Activated CD8-positive, alpha-beta T cell treated with anti-CD3 and anti-CD28 coated beads, Interleukin-2, amount 10 ng/mL, durations not matched to agents 7 days and 5 days (primary cell): ENCODE results near the gene RPGRIP1. TPM values are rescaled to one million over a fixed set of nuclear protein-coding genes. Genes with fewer than 3 reads are reported as not detected.
"Not testable (repeated sequence)": the region's sequence is repeated elsewhere in the genome, so short reads cannot be mapped to it uniquely, and the experiment has no call there.

ENCODE experiments used
- ATAC-seq: fragments of 150-1000 bp; cut with Tn5 transposase; one replicate; pipeline ENCODE4 v1.10.0; 2021; ENCODE audit warnings: moderate library complexity
- CTCF ChIA-PET: fragments of 350-600 bp; sonication (Branson Sonifier 250); formaldehyde crosslinking; loops from one replicate; lab custom pipeline; 2021; ENCODE audit warnings: antibody characterized with exemption; lab: Charles Lee
- POLR2A ChIA-PET: fragments of 350-600 bp; sonication (Branson Sonifier 250); formaldehyde crosslinking; loops from one replicate; lab custom pipeline; 2021; ENCODE audit warnings: antibody characterized with exemption; lab: Charles Lee
- DNase-seq: peaks from one replicate; pipeline ENCODE4 v3.0.0-alpha.2; 2020
- H3K27ac Mint-ChIP-seq: one replicate; pipeline ENCODE4 v1.8.0; 2021; ENCODE audit warnings: mild to moderate bottlenecking, mixed read lengths
- H3K27me3 Mint-ChIP-seq: one replicate; pipeline ENCODE4 v1.8.0; 2021; ENCODE audit warnings: low read depth, mixed read lengths
- H3K36me3 Mint-ChIP-seq: one replicate; pipeline ENCODE4 v1.8.0; 2021; ENCODE audit warnings: low read depth, mixed read lengths
- H3K4me1 Mint-ChIP-seq: one replicate; pipeline ENCODE4 v1.8.0; 2021; ENCODE audit warnings: low read depth, mixed read lengths
- H3K4me3 Mint-ChIP-seq: one replicate; pipeline ENCODE4 v1.8.0; 2021; ENCODE audit warnings: mild to moderate bottlenecking, mixed read lengths
- H3K9me3 Mint-ChIP-seq: one replicate; pipeline ENCODE4 v1.8.0; 2022; ENCODE audit warnings: mixed read lengths; ENCODE audit not compliant: insufficient read depth
- total RNA-seq, 2 experiments: library from RNA; stranded (reverse); gene quantifications; one replicate each; pipeline ENCODE4 v1.2.3, GENCODE V29; 2021

Gene RPGRIP1
- total RNA-seq, 2 experiments from 2014 or later: not detected

DNA sequence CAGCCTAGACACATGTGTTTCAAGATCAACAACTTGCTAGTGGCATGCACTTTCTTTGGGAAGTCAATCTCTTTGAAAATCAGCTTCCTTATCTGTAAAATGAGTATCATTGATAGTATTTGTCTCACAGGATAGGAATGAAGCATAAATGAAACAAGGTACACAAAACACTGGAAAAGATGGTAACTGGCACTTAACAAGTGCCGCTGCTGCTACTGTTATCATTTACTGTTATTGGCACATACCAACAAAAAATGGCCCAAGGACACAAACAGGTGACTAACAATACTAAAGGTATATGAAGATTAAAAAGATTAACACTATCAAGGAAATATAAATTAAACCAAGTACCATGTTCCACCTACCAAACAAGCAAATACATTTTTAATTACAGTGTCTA, 31.5 kb upstream of the RPGRIP1 start:
- Mint-ChIP-seq H3K36me3 (peaks cover 71% of the 10 kb centered on the region), H3K27me3 (no peaks in the 10 kb centered on the region), H3K9me3 (no peaks in the 10 kb centered on the region), H3K27ac (no peak overlapping the region), H3K4me1 (peaks cover 46% of the 10 kb centered on the region), H3K4me3 (no peak overlapping the region)
- CTCF ChIA-PET: no interaction called here
- ATAC-seq: no peak
- POLR2A ChIA-PET: no interaction called here
- no peak for DNase-seq

DNA sequence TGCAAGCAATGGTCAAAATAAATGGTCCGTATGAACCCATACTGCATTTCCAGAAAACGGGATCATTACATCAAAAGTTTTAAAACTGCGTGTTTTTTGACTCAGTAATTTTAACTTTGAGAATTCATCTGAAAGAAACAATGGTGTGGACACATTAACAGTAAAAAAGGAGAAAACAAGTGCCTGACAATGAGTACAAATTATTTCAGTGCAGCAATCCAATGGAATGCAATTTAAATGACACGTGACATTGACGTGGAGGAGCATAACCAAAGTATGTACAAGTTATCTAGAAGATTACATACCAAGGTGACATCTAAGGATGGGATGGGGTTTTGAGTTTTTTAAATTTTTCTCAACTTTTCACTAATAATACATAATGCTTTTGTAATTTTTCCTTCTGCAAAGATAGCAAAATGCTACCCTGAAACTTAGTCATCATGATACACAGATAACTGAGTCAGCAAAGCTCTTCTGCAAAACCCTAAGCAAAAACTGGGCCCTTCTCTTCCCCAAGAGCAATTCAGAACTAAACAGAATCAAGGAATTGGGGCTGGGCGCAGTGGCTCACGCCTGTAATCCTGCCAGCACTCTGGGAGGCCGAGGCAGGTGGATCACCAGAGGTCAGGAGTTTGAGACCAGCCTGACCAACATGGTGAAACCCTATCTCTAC, 31.0 kb upstream of the RPGRIP1 start:
- ChIA-PET POLR2A (no interaction called here), CTCF (no interaction called here)
- peaks cover 46% of the 10 kb centered on the region for H3K4me1 Mint-ChIP-seq
- peaks cover 72% of the 10 kb centered on the region for H3K36me3 Mint-ChIP-seq
- H3K9me3 Mint-ChIP-seq: no peaks in the 10 kb centered on the region
- DNase-seq: no peak
- no peaks in the 10 kb centered on the region for H3K27me3 Mint-ChIP-seq
- no peak for ATAC-seq
- H3K4me3 Mint-ChIP-seq: no peak overlapping the region
- no peak overlapping the region for H3K27ac Mint-ChIP-seq

GRCh38 chr14:21251215-21251614, 28.7 kb upstream of the RPGRIP1 start:
- Mint-ChIP-seq H3K27ac (no peak overlapping the region), H3K4me1 (peaks cover 54% of the 10 kb centered on the region), H3K36me3 (peaks cover 74% of the 10 kb centered on the region), H3K9me3 (no peaks in the 10 kb centered on the region), H3K4me3 (no peak overlapping the region), H3K27me3 (no peaks in the 10 kb centered on the region)
- DNase-seq (no peak), ATAC-seq (no peak)
- CTCF ChIA-PET: no interaction called here
- POLR2A ChIA-PET: no interaction called here

DNA sequence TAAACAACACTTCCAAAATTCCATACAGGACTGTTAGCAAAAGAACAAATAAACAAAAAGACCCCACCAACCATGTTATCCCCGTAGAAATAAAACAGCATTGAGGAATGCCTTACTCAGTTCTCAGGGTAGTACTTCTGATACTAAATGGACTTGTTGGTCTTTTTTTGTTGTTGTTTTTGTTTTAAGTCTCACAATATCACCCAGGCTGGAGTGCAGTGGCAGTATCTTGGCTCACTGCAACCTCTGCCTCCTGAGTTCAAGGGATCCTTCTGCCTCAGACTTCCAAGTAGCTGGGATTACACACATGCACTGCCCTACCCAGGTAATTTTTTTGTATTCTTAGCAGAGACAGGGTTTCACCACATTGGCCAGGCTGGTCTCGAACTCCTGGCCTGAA, 27.7 kb upstream of the RPGRIP1 start:
- ChIA-PET POLR2A (interaction anchor here (0.6 kb wide), 1 partner anchor 132 kb away, joined by 3 read pairs; the partner anchor contains the start of gene SUPT16H), CTCF (no interaction called here)
- H3K4me3 Mint-ChIP-seq: no peak overlapping the region
- H3K27me3 Mint-ChIP-seq: no peaks in the 10 kb centered on the region
- peaks cover 77% of the 10 kb centered on the region for H3K36me3 Mint-ChIP-seq
- no peak for ATAC-seq
- no peaks in the 10 kb centered on the region for H3K9me3 Mint-ChIP-seq
- peaks cover 58% of the 10 kb centered on the region for H3K4me1 Mint-ChIP-seq
- no peak for DNase-seq
- no peak overlapping the region for H3K27ac Mint-ChIP-seq

GRCh38 chr14:21255385-21256101, 24.3 kb upstream of the RPGRIP1 start:
- H3K4me3 Mint-ChIP-seq: no peak overlapping the region
- peaks cover 62% of the 10 kb centered on the region for H3K4me1 Mint-ChIP-seq
- peaks cover 74% of the 10 kb centered on the region for H3K36me3 Mint-ChIP-seq
- POLR2A ChIA-PET: interaction anchor here (0.6 to 3.8 kb wide), 7 partner anchors 9 to 129 kb away, joined by 3 to 21 read pairs (median 4); partner anchors contain the start of gene SUPT16H
- peak overlapping the region; percentile 9 for H3K27ac Mint-ChIP-seq
- H3K9me3 Mint-ChIP-seq: no peaks in the 10 kb centered on the region
- CTCF ChIA-PET: interaction anchor here (1.3 to 6.4 kb wide), 4 partner anchors 9 to 18 kb away, joined by 4 to 37 read pairs (median 9); no protein-coding TSS in a partner anchor
- ATAC-seq (no peak), DNase-seq (no peak)
- H3K27me3 Mint-ChIP-seq: no peaks in the 10 kb centered on the region

GRCh38 chr14:21256102-21256447, 23.8 kb upstream of the RPGRIP1 start:
- H3K27me3 Mint-ChIP-seq, DNase-seq, ATAC-seq, H3K9me3 Mint-ChIP-seq, H3K4me3 Mint-ChIP-seq: not testable (repeated sequence)
- ChIA-PET POLR2A (interaction anchor here (0.5 to 3.8 kb wide), 5 partner anchors 9 to 232 kb away, joined by 3 to 21 read pairs (median 4); no protein-coding TSS in a partner anchor), CTCF (interaction anchor here (1.2 to 6.4 kb wide), 5 partner anchors 9 to 18 kb away, joined by 3 to 37 read pairs (median 4); no protein-coding TSS in a partner anchor)
- peaks cover 72% of the 10 kb centered on the region for H3K36me3 Mint-ChIP-seq
- peak overlapping the region; percentile 9 for H3K27ac Mint-ChIP-seq
- peaks cover 61% of the 10 kb centered on the region for H3K4me1 Mint-ChIP-seq

- DNase-seq (no peak), ATAC-seq (peak; percentile 19)
- ChIA-PET CTCF (interaction anchor here (0.6 to 6.4 kb wide), 4 partner anchors 8 to 624 kb away, joined by 3 to 37 read pairs (median 8); no protein-coding TSS in a partner anchor), POLR2A (interaction anchor here (0.5 to 3.8 kb wide), 6 partner anchors 9 to 233 kb away, joined by 3 to 21 read pairs (median 4); no protein-coding TSS in a partner anchor)
- Mint-ChIP-seq H3K4me1 (peaks cover 65% of the 10 kb centered on the region), H3K4me3 (peak overlapping the region; percentile 32), H3K9me3 (no peaks in the 10 kb centered on the region), H3K36me3 (peaks cover 72% of the 10 kb centered on the region), H3K27ac (peak overlapping the region; percentile 35), H3K27me3 (no peaks in the 10 kb centered on the region)
Observed at GRCh38 chr14:21256539-21257393, 23.1 kb upstream of the RPGRIP1 start.

DNA sequence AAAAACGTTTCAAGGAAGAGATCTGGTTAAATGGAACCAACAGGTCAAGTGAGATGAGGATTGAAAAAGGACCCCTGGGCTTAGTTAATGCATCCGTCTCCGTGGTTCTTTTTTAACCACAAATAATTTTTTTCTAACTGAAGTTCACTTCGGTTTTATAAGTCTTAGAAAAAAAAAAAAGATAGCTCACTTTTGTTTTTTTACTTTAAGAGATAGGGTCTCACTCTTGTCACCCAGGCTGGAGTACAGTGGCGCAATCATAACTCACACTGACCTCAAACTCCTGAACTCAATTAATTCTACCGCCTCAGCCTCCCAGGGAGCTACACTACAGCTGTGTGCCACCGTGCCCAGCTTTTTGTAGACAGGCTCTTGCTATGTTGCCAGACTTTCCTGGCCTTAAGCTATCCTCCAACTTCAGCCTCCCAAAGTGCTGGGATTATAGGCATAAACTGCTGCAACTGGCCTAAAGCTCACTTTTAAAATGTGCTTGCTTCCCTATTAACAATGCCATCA, 22.4 kb upstream of the RPGRIP1 start:
- Mint-ChIP-seq H3K9me3 (no peaks in the 10 kb centered on the region), H3K27ac (peak overlapping the region; percentile 77), H3K4me3 (peak overlapping the region; percentile 40), H3K4me1 (peaks cover 67% of the 10 kb centered on the region), H3K27me3 (no peaks in the 10 kb centered on the region), H3K36me3 (peaks cover 73% of the 10 kb centered on the region)
- DNase-seq (no peak), ATAC-seq (peak; percentile 15)
- ChIA-PET POLR2A (interaction anchor here (0.9 to 3.8 kb wide), 4 partner anchors 8 to 27 kb away, joined by 4 to 21 read pairs (median 6); no protein-coding TSS in a partner anchor), CTCF (interaction anchor here (0.6 to 6.4 kb wide), 3 partner anchors 15 to 625 kb away, joined by 3 to 37 read pairs (median 3); no protein-coding TSS in a partner anchor)

DNA sequence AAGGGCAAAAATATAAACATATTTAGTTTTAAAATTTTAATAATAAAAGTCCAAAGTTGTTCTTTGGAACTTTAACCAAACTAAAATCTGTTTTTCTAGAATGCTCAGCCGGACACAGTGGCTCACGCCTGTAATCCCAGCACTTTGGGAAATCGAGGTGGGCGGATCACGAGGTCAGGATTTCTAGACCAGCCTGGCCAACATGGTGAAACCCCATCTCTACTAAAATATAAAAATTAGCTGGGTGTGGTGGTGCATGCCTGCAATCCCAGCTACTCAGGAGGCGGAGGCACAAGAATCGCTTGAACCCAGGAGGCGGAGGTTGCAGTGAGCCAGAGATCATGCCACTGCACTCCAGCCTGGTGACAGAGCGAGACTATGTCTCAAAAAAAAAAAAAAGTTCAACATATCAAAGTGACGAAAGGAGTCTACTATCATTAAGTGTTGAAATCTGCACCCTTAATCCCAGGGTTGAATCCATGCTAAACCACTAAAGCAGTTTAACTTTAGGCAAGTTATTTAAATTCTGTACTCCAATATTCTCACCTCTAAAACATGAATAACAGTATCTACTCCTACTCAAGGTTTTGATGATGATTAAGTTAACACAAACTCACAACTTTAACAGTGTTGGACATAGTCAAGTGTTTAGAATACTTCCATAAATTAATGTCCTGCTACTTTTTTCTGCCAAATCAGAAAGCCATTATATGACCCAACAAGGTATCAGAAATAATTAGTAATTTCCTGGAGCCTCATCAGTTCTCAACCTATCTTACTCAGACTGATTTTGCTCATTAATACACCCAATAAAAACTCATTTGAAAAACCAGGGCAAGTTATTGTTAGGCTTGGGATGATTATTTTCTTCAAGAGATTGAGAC, 21.6 kb upstream of the RPGRIP1 start:
- peaks cover 72% of the 10 kb centered on the region for H3K4me1 Mint-ChIP-seq
- H3K27ac Mint-ChIP-seq: peak overlapping the region; percentile 20
- POLR2A ChIA-PET: interaction anchor here (0.9 to 1.2 kb wide), 2 partner anchors 10 to 28 kb away, joined by 4 to 7 read pairs; no protein-coding TSS in a partner anchor
- CTCF ChIA-PET: interaction anchor here (1.4 to 6.4 kb wide), 2 partner anchors 16 to 53 kb away, joined by 3 to 37 read pairs; no protein-coding TSS in a partner anchor
- no peaks in the 10 kb centered on the region for H3K9me3 Mint-ChIP-seq
- peaks cover 76% of the 10 kb centered on the region for H3K36me3 Mint-ChIP-seq
- DNase-seq (no peak), ATAC-seq (no peak)
- H3K4me3 Mint-ChIP-seq: peak overlapping the region; percentile 50
- no peaks in the 10 kb centered on the region for H3K27me3 Mint-ChIP-seq
